ENCODE measurements around the gene SCMH1.
"Not testable (repeated sequence)": the region's sequence is repeated elsewhere in the genome, so short reads cannot be mapped to it uniquely, and the experiment has no call there.

SCMH1 gene

GRCh38 chr1:41152622-41153044 lies 89.5 kb downstream of the SCMH1 start:
- DNase-seq (ENCODE audit: low read depth) = peak; percentile 95

GRCh38 chr1:41151846-41152245 lies 90.3 kb downstream of the SCMH1 start:
- DNase-seq (ENCODE audit: low read depth) = peak; percentile 25

- DNase-seq (ENCODE audit: low read depth) = no peak
Observed at GRCh38 chr1:41149570-41149969, 92.5 kb downstream of the SCMH1 start.

- DNase-seq (ENCODE audit: low read depth) = no peak
Observed at GRCh38 chr1:41144285-41144684, 97.8 kb downstream of the SCMH1 start.

- DNase-seq (ENCODE audit: low read depth) = no peak
Observed at GRCh38 chr1:41138549-41138948, 103.6 kb downstream of the SCMH1 start.

- no peak for DNase-seq (ENCODE audit: low read depth)
Observed at GRCh38 chr1:41135196-41135947, 106.7 kb downstream of the SCMH1 start.

- not testable (repeated sequence) for DNase-seq (ENCODE audit: low read depth)
Observed at GRCh38 chr1:41134325-41134724, 107.8 kb downstream of the SCMH1 start.

GRCh38 chr1:41122851-41123518 lies 119.1 kb downstream of the SCMH1 start:
- DNase-seq (ENCODE audit: low read depth) = peak; percentile 72

- peak; percentile 28 for DNase-seq (ENCODE audit: low read depth)
Observed at GRCh38 chr1:41122148-41122547, 120.0 kb downstream of the SCMH1 start.

- no peak for DNase-seq (ENCODE audit: low read depth)
Observed at GRCh38 chr1:41118645-41119044, 123.5 kb downstream of the SCMH1 start.

GRCh38 chr1:41117241-41117640 lies 124.9 kb downstream of the SCMH1 start:
- DNase-seq (ENCODE audit: low read depth) = not testable (repeated sequence)

- no peak for DNase-seq (ENCODE audit: low read depth)
Observed at GRCh38 chr1:41110736-41111135, 131.4 kb downstream of the SCMH1 start.

GRCh38 chr1:41110286-41110685 lies 131.8 kb downstream of the SCMH1 start:
- DNase-seq (ENCODE audit: low read depth) = no peak

GRCh38 chr1:41109310-41110197 lies 132.6 kb downstream of the SCMH1 start:
- DNase-seq (ENCODE audit: low read depth) = peak; percentile 98

GRCh38 chr1:41108696-41109275 lies 133.3 kb downstream of the SCMH1 start:
- peak; percentile 69 for DNase-seq (ENCODE audit: low read depth)

- no peak for DNase-seq (ENCODE audit: low read depth)
Observed at GRCh38 chr1:41103766-41104165, 138.3 kb downstream of the SCMH1 start.

GRCh38 chr1:41102653-41103052 lies 139.5 kb downstream of the SCMH1 start:
- peak; percentile 56 for DNase-seq (ENCODE audit: low read depth)

- peak; percentile 95 for DNase-seq (ENCODE audit: low read depth)
Observed at GRCh38 chr1:41101950-41102607, 140.0 kb downstream of the SCMH1 start.

GRCh38 chr1:41101076-41101475 lies 141.0 kb downstream of the SCMH1 start:
- no peak for DNase-seq (ENCODE audit: low read depth)

- DNase-seq (ENCODE audit: low read depth) = no peak
Observed at GRCh38 chr1:41100170-41100569, 141.9 kb downstream of the SCMH1 start.

- DNase-seq (ENCODE audit: low read depth) = no peak
Observed at GRCh38 chr1:41098730-41099460, 143.2 kb downstream of the SCMH1 start.

Measured in amniotic epithelial cell (primary cell).